Measurements from ENCODE around the gene ADCYAP1R1.

Gene ADCYAP1R1

DNA sequence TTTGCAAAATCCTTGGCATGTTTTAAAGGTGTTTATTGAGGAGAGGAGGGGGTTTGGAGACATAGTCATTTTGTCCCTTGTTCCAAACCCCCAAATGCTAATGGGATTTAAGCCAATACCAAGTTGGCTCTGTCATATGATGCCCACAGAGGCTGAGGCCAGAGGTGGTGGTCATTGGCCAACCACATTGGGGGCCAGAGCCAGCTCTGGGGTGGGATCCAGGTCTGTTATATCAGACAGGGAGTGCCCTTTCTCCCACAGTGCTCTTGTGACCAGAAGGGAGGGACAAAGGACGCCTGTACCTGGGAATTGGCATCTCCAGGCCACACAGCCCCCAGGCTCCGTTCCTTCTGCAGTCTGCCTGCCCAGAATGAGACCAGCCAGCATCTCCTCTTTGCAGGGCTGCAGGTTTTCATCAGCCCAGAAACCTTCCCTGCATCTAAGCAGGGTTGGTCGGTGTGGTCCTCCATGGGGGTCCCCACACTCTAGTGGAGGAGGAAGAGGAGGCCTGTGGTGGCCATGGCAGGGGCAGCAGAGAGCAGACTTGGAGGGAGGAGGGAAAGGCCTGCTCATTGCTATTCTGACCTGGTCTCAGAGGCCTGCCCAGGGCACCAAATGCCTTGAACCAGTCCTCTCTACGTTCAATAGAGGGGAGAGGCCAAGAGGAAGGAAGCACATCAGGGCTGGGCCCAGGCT is 17.9 kb downstream of the ADCYAP1R1 start:
- DNase-seq = no peak

DNA sequence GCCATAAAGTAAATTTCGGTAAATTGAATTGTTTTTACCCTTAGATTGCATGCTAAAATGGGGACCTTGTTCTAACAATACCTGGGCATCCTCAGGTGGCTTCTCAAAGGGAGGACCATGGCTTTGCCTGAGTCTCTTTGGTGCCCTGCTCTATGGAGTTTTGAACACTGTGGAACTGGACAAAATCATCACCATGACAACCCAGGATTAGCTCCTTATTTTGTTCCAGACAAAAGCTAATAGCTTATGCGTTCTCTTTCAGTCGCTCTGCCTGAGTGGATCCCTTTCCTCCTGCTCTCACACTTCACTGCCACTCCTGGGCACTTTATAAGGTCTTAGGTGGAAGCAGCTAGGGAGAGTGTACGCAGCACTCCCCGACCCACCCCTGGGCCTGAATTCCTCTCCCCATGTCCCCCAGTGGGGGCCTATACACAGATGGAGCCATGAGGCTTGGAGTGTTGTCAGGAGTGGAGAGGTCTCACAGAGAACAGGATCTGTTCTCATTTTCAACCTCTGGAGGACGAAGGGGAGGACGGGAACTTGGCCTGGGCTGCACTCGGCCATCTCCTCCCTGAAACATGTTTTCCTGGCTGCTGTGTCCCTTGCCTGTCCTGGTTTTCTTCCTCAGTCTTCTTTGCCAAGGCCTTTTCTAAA is 19.0 kb downstream of the ADCYAP1R1 start:
- DNase-seq = no peak

DNA sequence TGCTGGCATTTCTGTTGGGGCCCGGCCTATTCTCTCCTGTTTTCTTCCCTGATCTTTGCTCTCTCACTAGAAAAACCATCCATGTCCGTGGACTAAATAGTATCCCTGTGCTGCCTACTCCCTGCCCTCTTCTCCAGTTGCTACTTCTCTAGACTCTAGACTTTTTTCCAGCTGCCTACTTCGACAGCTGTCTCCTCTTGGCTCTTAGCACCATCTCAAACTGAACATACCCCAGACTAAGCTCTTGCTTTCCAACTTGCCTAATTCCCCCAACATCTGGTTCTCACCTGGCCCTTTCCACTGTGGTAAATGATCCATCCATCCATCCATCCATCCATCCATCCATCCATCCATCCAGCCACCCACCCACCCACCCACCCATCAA is 19.5 kb downstream of the ADCYAP1R1 start:
- no peak for DNase-seq

DNA sequence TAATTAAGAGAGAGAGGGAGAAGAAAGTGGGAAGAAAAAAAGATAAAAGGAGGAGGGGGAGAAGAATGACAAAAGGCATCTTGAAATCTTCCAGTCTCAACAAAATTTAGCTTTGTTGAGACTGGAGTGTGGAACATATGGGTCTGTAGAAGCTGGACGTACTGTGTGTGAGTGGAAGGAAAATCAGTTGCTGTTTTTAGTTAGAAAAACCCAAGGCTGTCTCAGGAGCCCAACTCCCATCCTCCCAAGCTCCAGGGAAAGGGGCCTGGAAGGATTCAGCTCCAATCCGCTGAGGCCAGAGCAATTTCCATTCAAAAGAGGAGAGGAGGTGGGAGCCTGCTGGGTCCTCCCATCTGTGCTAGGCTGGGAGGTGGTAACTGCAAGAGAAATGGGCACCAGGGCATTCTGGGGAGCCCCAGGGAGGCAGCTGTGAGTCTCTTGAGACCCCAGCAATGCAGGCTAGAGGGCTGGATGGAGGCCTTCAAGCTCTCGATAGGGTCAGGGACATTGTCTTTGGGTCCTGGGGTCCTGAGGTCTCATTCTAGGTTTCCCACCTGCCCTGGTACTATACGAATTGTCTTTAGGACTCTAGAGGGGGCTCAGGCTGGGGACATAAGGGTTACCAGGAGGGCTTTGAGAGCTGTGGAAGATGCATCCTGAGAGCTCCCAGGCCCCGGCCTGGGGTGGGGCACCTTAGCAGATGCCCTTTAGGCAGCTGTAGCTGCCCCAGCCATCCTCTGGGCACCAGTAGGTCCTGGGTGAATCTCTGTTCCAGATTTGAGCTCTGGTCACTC is 21.4 kb downstream of the ADCYAP1R1 start:
- DNase-seq = no peak

DNA sequence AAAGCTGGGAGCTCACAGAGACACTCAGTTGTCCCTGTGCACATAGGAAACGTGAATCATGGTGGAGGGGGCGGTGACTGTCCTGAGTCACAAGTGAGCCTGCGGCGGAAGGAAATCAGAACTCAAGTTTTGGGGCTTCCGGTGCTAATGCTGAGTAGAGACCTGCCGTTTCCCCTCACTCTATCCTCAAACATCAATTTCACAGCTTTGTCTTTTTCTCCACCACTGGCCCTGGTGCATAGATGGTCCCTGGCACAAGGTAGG is 21.9 kb downstream of the ADCYAP1R1 start:
- DNase-seq = no peak

DNA sequence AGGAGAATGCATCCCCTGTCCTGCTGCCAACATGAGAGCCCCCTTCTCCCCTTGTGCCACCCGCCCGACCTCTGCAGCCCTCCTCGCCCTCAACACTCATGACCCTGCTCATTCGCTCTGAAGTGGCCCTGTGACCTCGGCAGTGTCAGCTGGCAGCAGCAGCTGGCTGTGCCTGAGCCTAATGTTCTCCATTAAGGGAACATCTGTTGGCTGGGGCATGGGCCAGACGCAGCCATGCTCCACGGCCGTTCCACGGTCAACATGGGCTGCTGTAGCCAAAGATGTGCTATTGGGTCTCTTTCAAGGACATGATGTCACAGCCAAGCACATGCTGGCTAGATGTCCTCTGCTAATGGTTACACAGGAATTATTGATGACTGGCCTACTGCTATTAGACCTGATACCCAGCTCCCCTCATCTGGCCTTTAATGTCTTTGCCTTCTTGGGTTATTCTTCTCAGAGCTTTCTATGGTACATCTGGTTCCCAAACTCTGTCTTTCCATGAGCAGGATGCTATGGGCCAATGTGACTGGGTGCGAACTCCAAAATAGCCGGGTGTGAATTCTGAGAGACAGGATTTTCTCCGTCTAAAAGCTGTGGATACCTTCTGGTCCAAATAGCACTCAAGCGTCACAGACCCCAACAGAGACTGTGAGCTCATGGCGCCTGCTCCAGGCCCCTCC is 22.4 kb downstream of the ADCYAP1R1 start:
- DNase-seq = no peak

GRCh38 chr7:31075086-31075405 is 22.9 kb downstream of the ADCYAP1R1 start:
- no peak for DNase-seq

GRCh38 chr7:31076051-31076450 is 23.9 kb downstream of the ADCYAP1R1 start:
- no peak for DNase-seq

- no peak for DNase-seq
Measured at GRCh38 chr7:31076641-31077310, 24.7 kb downstream of the ADCYAP1R1 start.

- no peak for DNase-seq
Measured at GRCh38 chr7:31077484-31078362, 25.6 kb downstream of the ADCYAP1R1 start.

GRCh38 chr7:31078363-31078990 is 26.4 kb downstream of the ADCYAP1R1 start:
- no peak for DNase-seq

- no peak for DNase-seq
Measured at GRCh38 chr7:31079126-31079823, 27.2 kb downstream of the ADCYAP1R1 start.

GRCh38 chr7:31079824-31080511 is 27.9 kb downstream of the ADCYAP1R1 start:
- DNase-seq = no peak

DNA sequence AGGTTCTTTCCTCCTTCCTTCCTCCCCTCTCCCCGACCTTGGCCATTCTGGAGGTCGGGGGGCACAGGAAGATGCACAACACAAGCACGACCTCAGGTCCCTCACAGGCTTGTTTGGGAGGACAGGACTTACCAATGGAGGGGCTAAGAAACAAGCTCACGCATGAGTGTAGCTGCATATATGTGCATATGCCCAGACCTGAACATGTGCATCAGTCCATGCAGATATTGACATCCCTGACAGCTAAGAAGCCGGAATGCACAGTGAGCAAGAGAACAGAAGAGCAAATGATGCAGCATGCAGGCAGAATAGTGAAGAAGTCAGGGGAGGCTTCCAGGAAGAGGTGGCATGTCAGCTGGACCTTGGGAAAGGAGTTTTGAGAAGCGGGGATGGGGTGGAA is 28.7 kb downstream of the ADCYAP1R1 start:
- no peak for DNase-seq

- DNase-seq = no peak
Measured at GRCh38 chr7:31082017-31082416, 29.9 kb downstream of the ADCYAP1R1 start.

DNA sequence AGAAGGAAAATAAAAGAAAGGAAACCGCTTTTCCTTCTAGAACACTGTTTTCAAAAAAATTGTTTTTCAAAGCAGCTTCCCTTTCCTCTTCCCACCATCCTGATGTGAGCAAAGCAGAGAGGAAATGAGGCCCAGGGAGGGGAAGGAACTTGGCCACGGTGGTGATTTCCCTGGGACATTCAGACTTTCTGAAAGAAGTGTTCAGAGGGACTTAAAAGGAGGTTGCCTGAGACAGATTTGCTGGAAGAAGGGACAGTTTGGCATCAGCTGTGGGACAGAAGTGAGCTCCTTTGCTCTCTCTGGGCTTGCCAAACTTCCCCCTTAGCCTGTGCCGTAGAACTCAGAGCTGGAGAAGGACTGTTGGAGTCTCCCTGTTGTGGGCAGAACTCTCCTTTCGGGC is 30.3 kb downstream of the ADCYAP1R1 start:
- DNase-seq = no peak

DNA sequence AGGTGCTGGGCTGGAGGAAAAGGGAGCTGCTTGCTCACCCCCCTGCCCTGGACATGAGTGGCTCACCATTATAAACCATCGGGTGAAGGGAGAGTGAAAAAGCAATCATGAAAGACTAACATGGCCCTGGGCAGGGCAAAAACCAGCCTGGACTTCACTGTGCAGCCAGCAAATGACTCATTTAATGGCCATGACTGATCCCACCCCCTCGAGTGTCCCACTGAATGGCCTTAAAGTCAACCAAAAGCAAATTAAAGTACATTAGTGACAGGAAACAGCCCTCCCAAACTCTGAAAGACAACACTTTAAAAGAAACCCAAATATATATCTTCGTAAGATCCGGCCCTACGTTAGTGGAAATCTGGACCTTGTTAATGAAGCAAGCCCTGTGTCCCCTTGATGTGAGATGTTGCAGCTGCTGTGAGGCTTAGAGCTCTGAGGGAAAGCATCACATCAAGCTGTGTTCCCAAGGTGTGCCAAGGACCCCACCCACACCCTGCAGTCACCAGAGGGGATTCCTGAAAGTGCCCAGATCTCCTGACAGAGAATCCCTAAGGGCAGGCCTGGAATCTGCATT is 31.2 kb downstream of the ADCYAP1R1 start:
- DNase-seq = no peak

GRCh38 chr7:31084226-31084625 is 32.1 kb downstream of the ADCYAP1R1 start:
- DNase-seq = no peak

DNA sequence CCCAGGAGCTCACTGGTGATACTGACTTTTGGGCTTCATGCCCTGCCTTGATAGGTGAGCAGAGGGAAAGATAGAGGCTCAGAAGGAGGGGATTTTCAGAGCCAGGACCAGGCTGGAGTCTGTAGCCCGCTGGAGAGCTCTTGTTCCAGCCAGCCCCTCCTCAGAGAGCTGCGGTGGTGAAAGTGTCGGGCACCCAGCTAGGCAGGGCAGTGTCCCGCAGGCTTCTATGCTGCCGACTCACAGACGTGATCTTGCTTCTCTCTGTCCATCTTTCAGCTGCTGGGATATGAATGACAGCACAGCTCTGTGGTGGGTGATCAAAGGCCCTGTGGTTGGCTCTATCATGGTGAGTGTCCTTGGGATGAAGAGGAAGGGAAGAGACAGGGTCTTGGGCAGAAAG is 35.2 kb downstream of the ADCYAP1R1 start:
- no peak for DNase-seq

DNA sequence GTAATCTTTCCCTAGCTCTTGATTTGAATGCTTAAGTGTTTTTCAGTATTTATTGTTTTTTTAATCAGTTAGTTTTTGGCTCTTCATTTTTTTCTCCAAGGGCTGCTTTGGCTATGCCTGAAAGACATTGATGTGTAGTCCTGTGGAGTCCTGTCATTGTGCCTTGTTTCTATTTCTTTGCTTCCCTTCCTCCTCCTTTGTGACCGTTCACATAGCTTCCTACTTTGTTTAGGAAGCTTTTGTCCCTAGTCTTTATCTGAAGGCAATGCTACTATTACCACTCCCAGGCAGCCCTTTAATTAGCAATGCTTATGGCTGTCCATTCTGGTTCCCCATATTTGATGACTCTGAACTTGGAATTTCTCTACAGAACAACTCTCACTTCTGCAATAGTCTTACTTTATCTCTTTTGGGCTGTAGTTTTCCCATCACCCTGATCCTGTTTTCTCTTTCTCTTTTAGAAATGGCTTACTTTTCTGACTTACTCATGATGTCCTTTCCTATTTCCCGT is 39.9 kb downstream of the ADCYAP1R1 start:
- DNase-seq = no peak

All from stimulated activated naive CD4-positive, alpha-beta T cell (primary cell).